HG02610 (cell line): ENCODE data around the gene FLNC.

Source experiments
- ATAC-seq: cut with Tn5 transposase; IDR thresholded peaks from one replicate; pipeline ENCODE4 v1.9.1; 2021; ENCODE audit warnings: mild to moderate bottlenecking, moderate library complexity; ENCODE audit not compliant: unreplicated experiment

FLNC gene

DNA sequence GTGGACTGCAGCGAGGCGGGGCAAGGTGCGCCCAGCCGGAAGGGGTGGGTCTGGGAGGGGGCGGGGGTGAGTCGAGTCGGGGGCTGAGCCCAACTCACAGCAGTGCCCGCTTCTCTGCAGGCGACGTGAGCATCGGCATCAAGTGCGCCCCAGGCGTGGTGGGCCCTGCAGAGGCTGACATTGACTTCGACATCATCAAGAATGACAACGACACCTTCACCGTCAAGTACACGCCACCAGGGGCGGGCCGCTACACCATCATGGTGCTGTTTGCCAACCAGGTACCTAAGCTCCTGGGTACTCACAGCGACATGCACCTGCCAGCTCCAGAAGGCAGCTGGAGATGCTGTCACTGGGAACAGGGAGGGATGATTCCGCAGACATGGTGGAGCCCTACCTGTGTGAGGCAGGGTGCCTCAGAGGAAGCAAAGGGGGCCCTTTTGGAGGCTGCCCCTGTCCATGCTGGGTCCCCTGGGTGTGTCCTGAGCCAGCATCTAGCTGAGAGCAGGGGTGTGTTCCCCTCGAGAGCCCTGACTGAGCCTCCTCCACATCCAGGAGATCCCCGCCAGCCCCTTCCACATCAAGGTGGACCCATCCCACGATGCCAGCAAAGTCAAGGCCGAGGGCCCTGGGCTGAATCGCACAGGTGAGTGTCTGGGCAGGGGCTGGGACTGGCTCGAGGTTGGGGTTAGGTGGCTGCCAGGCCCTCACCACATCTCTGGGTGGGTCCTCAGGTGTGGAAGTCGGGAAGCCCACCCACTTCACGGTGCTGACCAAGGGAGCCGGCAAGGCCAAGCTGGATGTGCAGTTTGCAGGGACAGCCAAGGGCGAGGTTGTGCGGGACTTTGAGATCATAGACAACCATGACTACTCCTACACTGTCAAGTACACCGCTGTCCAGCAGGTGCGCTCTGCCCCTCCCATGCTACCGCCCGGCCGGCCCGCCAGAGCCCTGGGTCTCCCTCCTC, 12.8 kb downstream of the FLNC start:
- no peak for ATAC-seq

DNA sequence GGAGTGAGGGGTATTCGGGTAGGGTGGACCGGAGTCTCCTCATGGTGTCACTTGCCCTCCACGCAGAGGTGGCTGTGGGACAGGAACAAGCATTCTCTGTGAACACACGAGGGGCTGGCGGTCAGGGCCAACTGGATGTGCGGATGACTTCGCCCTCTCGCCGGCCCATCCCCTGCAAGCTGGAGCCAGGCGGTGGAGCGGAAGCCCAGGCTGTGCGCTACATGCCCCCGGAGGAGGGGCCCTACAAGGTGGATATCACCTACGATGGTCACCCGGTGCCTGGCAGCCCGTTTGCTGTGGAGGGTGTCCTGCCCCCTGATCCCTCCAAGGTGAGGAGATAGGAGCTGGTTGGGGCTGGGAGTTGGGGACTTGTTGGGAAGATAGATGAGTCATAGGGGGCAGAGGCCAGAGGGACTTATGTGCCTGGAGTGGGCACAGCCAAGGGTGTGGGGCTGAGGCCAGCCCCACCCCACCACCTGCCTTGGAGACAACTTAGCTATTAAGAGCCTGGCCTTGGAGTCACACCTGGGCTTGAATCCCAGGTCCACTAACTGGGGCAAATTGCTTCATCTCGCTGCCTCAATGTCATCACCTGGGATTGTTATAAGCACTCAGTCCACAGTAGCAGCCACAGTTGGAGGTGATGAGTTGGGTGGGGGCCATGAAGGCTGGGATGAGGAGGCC, 13.9 kb downstream of the FLNC start:
- ATAC-seq, result no peak

DNA sequence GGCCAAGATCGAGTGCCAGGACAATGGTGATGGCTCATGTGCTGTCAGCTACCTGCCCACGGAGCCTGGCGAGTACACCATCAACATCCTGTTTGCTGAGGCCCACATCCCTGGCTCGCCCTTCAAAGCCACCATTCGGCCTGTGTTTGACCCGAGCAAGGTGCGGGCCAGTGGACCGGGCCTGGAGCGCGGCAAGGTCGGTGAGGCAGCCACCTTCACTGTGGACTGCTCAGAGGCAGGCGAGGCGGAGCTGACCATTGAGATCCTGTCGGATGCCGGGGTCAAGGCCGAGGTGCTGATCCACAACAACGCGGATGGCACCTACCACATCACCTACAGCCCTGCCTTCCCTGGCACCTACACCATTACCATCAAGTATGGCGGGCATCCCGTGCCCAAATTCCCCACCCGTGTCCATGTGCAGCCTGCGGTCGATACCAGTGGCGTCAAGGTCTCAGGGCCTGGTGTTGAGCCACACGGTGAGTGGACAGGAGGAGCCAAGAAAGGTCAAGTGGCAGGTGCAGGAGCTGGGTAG, 14.6 kb downstream of the FLNC start:
- no peak for ATAC-seq

DNA sequence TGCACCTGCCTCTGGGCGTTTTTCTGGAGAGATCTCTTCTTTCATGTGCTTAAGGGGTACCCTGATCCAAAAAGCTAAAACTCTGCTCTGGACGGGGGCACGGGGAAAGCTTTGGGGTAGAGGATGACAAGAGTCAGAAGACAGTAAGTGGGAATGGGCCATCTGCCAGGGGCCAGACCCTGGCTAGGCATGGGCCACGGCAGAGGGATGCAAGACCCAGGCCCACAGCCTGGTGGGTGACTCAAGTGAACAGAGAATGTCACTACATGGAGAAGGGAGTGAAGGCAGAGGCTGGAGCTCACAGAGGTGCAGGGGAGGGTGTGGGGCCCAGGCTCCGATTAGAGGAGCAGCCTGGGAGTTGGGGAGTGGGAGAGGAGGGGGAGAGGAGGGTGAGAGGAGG, 15.3 kb downstream of the FLNC start:
- no peak for ATAC-seq

DNA sequence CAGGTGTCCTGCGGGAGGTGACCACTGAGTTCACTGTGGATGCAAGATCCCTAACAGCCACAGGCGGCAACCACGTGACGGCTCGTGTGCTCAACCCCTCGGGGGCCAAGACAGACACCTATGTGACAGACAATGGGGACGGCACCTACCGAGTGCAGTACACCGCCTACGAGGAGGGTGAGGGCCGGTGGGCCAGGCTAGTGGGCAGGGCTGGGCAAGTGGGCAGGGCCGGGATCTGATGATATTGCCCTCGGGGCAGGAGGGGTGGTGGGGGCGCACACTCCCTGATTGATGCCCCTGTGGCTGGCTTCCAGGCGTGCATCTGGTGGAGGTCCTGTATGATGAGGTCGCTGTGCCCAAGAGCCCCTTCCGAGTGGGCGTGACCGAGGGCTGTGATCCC, 15.8 kb downstream of the FLNC start:
- ATAC-seq, result no peak

DNA sequence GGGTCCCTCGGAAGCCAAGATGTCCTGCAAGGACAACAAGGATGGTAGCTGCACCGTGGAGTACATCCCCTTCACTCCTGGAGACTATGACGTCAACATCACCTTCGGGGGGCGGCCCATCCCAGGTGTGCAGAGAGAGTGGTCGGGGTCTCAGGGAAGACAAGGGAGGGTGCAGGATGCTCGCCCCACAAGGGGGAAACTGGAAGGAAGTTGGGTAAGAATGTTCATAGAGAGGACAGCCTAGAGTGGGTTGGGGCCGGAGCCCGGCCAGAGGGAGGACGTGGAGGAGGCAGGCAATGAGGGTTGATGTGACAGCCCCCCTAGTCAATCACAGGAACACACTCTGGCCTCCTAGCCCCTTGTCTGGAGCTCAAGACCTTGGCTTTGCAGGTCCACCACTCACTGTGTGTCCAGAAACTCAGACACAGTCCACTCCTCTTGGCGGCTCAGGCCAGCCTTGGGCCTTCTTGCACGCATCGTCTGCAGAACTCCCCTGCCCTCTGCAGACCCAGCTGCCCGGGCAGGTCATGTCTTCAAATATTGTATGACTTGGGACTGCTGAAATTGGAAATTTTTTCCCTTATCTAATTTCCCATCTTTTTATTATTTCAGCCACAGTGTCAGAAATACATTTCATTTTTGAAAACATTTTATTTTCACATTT, 16.7 kb downstream of the FLNC start:
- no peak for ATAC-seq

DNA sequence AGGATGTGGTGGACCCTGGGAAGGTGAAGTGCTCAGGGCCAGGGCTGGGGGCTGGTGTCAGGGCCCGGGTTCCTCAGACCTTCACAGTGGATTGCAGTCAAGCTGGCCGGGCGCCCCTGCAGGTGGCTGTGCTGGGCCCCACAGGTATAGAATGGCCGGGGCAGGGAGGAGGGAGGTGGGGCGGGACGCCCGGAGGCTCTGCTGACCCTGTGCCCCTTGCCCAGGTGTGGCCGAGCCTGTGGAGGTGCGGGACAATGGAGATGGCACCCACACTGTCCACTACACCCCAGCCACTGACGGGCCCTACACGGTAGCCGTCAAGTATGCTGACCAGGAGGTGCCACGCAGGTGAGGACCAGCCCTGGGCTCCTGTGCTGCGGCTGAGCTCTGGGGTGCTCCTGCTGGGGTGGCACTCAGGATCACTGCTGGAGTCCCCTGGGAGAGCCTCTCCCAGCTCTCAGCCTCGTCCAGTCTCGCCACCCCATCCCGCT, 17.6 kb downstream of the FLNC start:
- no peak for ATAC-seq

DNA sequence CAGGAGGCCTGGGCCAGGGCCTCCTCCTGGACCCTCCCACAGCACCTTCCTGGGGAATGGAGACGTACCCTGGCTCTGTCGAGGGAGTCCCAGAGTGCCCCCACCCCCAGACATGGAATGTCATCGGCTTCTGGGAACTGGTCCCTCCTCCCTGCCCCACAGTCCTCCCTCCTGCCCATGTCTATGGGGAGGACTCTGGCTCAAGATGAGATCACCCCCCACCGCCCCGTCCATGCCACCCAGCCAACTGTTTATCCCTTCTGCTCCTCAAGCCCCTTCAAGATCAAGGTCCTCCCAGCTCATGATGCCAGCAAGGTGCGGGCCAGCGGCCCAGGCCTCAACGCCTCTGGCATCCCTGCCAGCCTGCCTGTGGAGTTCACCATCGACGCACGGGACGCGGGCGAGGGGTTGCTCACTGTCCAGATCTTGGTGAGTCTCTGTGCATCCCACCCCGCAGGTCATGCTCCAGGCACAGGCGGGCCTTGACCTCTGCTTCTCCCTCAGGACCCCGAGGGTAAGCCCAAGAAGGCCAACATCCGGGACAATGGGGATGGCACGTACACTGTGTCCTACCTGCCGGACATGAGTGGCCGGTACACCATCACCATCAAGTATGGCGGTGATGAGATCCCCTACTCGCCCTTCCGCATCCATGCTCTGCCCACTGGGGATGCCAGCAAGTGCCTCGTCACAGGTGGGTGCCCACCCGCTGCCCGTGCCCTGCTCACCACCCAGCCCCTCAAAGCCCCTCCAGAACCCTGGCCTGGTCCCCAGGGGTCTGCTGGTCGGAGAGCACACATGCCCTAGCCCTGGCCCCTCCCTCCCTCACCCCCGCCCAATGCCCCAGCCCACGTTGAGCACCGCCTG, 18.3 kb downstream of the FLNC start:
- ATAC-seq, result no peak

DNA sequence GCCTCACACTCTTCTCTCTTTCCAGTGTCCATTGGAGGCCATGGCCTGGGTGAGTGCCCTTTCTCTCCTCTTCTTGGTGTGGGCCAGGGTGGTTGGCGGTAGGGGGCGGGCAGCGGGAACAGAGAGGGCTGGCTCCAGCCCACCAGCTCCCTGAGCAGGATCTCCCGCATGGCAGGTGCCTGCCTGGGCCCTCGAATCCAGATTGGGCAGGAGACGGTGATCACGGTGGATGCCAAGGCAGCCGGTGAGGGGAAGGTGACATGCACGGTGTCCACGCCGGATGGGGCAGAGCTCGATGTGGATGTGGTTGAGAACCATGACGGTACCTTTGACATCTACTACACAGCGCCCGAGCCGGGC, 18.9 kb downstream of the FLNC start:
- ATAC-seq, result no peak

DNA sequence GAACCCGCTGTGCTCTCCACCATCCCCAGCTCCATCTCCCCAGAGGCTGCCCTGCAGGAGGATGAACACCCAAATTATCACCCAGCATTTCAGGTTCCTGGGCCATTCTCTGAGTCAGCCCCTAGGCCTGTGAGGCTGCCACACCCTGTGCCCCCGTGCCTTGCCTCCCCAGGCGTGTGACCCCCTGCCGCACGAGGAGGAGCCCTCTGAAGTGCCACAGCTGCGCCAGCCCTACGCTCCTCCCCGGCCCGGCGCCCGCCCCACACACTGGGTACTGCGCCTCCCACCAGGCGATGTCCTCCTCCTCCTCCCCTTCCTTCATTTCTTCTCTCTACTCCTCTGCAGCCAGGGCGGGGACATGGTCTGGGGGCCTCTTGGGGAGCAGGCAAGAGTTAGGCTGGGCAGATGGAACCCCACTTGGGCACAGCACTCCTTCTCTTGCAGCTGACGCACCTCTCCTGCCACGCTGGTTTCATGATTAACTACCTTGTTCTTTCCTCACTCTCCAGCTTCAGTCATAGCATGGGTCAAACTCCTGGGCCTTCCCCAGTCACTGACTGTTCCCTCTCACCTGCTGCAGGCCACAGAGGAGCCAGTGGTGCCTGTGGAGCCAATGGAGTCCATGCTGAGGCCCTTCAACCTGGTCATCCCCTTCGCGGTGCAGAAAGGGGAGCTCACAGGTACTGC, 19.7 kb downstream of the FLNC start:
- ATAC-seq, result no peak

DNA sequence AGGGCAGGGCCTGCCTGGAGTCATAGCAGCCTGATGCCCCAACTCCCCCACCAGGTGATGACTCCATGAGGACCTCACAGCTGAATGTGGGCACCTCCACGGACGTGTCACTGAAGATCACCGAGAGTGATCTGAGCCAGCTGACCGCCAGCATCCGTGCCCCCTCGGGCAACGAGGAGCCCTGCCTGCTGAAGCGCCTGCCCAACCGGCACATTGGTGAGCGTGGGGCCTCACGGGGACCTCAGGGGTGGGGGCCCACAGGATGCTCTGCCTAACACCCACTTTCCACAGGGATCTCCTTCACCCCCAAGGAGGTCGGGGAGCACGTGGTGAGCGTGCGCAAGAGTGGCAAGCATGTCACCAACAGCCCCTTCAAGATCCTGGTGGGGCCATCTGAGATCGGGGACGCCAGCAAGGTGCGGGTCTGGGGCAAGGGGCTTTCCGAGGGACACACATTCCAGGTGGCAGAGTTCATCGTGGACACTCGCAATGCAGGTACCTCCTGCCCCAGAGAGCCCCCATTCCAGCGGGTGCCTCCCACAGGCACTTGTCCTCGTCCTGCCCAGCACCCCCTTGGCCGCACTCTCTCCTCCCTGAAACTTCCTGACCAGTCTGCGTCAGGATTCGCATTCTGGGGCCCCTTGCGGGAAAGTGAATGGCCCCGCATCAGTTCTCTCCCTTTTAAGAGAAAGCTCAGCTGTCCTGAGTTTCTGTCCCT, 22.5 kb downstream of the FLNC start:
- no peak for ATAC-seq

DNA sequence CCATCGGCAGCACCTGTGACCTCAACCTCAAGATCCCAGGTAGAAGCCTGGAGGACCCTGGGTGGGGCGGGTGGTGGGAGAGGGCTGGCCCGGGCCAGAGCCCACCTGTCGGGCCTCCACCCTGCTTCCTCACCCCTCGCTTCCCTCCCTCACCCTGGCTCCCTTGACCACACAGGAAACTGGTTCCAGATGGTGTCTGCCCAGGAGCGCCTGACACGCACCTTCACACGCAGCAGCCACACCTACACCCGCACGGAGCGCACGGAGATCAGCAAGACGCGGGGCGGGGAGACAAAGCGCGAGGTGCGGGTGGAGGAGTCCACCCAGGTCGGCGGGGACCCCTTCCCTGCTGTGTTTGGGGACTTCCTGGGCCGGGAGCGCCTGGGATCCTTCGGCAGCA, 23.6 kb downstream of the FLNC start:
- ATAC-seq, result no peak

DNA sequence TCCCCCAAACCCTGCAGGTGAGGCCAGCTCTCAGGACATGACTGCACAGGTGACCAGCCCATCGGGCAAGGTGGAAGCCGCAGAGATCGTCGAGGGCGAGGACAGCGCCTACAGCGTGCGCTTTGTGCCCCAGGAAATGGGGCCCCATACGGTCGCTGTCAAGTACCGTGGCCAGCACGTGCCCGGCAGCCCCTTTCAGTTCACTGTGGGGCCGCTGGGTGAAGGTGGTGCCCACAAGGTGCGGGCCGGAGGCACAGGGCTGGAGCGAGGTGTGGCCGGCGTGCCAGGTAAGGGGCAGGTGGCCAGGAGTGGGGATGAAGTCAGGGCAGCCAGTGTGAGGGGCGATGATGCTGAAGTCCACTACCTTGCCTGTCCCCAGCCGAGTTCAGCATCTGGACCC, 24.2 kb downstream of the FLNC start:
- no peak for ATAC-seq

DNA sequence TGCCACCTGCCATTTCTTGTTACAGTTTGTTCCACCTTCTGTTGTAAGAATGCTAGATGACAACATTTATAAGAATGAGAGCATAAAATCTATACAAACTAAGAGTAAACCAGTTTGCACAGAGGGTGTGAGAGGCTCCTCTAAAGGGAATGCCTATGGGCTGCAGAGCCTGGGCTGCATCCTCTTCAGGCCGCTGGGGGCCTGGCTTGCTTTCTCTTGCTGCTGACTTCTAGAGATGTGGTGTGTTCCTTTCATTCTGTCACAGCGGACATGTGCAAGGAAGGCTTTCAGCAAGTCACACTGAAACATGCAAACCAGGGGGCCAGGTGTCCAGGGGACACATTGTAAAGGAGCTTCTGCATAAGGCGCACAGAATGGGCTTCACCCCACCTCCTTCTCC, 25.4 kb downstream of the FLNC start:
- ATAC-seq, result no peak

DNA sequence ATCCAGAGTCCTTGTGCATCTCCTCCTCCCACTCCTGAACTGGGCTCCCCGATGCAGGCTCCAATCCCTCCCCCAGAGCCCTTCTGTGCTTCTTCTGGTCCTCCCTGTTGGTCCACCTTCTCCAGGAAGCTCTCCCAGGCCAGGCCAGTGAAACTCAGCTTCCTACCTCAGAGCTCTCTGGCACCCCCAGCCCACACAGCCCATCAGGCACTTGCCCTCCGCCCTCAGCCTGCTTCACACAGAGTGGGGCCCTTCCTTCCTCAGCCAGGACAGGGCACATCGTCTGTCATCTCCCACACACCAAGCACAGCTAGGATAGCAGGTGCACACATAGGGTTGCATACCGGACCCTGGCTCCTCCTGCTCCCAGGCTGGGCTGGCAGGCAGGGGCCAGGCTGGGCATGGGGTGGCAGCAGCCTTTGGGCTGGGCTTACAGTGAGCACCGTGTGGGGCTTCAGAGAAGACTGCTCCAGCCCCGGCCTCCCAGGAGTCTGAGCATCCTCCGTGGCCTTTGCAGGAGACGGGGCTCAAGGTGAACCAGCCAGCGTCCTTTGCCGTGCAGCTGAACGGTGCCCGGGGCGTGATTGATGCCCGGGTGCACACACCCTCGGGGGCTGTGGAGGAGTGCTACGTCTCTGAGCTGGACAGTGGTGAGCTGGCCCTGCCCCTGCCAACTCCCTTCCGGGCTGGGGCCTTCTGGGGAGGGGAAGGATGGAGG, 26.0 kb downstream of the FLNC start:
- no peak for ATAC-seq

DNA sequence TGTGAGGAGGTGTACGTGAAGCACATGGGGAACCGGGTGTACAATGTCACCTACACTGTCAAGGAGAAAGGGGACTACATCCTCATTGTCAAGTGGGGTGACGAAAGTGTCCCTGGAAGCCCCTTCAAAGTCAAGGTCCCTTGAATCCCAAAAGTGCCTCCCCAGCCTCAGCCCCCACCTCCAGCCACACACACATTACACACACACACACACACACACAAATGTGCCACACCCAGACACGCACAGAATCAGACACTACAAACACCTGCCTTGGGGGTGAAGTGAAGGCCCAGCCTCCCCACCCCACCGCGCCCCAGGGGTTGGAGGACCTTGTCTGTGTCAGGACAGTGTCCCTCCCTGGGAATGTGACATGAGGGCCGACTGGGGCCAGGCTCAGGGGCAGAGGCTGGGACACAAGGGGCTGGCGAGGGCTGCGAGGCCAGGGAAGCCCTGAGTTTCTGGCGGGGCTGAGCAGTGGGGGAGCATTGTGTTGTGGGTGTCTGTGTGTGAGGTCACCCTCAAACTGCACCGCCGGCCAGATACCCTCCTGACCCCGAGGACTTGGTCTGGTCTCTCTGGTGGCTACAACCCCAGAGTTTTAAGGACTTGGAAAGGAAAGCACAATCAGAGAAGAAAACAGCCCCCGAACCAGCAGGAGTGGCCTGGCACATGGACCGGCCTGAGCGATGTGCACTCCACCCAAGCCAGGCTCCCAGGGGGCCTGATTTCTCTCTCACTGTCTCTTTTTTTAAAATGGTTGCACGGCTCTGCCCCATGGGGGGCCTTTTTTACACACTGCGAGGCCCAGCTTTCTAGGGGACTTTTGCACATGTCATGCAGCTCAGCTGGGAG, 28.4 kb downstream of the FLNC start:
- ATAC-seq, result no peak

DNA sequence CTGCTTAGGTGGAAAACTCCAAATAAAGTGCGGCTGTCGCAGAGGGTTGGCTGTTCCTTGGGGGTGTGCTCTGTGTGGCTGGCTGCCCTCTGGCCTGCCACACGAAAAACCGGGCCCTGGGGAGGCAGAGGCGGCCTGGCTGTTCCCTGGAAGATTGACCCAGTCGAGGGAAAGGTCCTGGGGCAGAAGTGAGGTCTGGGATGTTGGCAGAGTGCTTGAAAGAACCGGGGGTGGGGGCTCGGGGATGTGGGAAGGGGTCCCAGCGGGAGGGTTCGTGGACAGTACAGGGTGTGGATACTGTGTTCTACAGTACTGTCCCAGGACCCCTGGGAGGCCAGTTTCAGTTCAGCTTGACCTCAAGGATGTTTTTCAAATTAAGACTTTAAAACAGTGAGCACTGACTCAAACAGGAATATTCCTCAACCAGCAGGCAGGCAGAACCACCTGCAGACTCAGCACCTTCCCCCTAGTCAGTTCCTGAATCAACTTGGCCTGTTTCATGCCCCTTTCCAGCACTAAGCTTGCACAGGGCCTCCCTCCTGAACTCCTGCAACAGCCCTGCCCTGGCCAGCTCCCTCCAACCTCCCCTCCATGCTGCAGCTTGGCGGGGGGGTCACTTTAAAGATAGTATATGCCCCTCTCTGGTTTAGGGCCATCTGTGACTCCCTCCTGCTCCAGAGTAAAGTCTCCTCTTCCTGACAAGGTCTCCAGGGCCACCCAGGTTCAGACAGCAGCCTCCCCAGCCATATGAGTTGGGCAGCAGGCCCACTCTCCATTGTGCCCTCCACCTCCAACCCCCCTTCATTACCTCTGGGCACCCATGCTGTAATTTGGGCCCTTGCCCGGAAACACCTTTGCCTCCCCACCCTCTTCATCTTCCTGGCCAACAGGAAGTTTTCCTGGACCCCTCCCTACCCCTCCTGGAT, 29.3 kb downstream of the FLNC start:
- ATAC-seq, result no peak
